ENCODE results near the gene SKI.

SKI gene

DNA sequence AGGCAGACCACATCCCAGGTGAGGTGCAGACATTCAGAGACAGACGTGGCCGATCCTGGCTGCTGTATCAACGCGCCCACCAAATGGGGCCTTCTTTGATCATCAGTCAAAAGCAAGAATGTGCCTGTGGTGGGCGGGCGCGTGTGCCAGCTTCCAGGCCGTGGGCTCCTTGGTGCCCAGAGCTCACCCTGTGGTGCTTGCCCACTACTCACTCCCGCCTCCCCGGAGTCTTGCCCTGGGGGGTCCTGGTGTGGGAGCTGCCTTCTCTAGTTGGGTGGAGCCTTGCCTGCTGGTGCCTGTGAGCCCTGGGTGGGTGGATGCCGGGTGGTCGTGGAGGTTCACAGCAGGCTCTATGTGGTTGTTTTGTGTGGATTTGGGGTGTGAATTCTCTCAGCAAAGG lies 70.6 kb downstream of the SKI start:
- DNase-seq, result no peak

DNA sequence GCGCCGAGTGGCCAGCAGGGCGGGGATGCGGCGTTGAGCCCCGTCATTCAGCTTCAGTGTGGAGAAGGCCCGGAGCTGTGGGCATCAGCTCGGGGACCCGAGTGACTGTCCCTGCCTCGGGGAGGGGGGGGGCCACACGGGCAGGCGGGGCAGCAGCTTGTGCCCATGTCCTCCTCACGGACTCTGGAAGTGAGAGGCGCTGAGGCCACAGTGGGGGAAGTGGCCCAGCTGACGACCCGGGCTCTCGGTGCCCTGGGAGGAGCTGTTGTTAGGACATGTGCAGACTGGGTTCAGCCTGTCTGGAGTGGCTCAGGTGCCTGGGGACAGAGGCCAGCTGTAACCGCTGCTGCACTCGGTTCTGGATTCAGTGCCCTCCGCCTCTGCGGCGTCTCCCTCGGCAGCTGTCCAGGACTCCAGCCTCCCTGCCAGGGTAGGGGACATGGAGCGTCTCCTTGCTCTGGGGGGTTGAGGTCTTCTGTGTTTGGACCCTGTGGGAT lies 71.1 kb downstream of the SKI start:
- DNase-seq, result no peak

DNA sequence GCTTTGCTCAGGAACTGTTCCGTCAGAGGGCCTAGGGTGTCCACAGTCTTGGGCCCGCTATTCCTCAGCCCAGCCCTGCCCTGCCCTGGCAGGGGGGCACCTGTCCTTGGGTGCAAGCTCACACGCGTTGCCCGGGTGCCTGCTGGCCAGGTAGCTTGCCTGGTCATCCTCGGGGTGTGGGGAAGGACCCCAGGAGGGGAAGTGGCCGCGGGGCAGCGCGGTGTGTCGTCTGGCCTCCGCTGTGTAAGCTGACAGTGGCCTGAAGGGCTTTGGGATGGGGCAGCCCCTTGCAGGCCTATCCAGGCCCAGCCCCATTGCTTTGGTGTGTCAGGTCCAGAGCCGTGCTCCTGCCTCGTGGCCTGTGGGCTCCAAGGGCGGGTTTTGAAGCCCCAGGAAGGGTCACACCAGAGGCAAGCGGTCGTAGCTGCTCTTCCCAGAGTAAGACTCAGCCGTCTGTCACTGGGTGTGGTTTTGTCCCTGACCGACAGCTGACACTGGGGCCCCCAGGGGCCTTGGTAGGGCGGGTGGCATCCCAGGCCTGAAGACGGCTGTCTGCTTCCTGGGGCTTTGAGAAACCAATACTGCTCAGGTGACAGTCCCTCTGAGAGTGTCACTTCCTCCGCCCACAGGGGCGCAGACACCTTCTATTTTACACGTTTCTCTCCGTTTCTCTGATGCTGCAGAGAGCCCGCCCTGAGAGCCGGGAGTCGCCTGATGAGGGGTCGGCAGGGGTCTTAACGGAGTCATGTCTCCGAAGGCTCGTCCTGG lies 72.1 kb downstream of the SKI start:
- DNase-seq, result no peak

DNA sequence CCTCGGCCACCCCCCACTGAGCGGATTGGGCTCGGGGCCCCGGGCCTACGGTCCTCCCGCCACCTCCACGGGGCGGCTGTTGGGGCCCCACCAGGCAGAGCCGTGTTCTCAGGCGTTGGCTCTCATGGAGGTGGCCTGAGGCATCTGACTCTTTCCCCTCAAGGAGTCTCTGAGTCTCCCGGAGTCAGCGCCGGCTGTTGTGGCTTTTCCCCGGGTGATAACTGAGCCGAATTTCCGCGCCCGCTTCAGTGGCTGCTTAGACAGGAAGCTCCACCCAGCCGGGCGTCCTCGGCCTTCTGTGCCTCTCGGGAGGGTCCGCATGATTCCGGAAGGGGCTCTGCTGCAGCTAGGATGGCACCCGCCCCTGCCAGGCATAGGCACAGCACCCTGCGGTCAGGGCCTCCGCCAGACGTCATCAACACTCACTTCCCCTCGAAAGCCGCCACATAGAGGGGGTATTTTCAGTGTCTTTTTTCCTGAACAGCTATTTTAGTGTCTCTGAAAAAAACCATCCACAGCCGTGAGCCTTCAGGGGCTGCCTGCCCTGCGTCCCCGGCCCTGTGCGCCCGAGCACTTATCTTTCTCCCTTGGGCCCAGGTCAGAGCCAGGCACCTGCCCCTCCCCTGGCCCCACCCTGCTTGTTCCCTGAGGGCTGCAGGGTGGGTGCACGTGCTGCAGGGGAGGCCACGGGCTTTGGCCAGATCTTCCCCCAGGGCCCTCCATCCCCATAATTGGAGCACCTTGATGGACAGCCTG lies 72.9 kb downstream of the SKI start:
- no peak for DNase-seq

DNA sequence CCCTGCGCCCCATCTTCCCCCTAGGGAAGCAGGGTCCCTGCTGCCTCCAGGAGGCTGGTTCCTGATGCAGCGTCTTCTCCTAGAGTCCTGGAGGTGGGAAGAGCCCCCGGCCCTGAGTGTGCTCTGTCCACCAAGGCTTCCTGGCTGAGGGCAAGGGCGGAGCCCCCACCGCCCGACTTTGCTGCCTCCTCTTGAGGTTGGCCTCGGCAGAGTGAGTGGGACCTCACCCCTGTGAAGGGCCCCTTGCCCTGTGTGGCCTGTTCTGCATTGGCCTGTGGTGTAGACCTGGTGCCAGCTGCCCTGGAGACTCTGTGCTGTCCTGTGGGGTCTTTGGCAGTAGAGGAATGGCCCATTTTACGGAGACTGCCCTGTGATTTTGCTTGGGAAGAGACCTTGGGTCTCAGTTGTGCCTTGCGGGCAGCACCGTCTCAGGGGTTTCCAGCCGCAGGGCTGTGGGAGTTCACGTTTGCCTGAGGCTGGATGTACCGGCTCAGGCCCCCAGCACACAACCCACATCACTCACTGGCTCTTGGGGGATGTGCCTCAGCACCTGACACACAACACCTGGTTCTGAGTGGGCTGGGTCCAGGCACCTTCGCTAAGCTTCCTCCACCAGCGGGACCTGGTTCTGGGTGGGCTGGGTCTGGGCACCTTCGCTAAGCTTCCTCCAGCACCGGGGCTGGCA lies 73.6 kb downstream of the SKI start:
- DNase-seq, result no peak

DNA sequence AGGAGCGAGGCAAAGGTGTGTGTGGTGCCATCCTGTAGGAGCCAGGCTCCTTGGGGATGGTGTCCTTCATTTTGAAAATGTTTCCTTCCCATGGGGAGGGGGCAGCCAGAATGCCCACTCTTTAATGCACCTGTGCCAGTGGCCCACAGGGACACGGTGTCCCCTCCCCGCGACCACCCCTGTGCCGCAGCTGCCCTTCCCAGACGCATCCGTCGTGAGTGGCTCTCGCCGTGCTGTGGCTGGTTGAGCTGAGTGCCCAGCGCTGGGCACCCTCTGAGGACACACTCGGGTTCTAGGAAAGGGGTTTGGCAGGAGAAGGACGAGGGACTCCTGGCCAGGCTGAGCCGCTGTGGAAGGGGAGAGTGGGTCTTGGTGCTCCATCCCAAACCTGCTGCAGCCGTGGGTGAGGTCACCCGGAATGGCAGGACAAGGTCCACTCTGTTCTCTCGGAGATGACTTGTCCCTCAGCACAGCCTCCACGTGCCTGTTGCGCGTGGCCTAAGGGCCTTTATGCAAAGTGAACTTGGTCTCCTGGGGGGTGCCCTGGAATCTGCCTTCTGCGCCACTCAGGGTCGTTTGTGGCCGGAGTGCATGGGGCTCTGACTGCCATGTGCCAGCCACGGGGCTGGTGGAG lies 74.3 kb downstream of the SKI start:
- DNase-seq, result no peak

DNA sequence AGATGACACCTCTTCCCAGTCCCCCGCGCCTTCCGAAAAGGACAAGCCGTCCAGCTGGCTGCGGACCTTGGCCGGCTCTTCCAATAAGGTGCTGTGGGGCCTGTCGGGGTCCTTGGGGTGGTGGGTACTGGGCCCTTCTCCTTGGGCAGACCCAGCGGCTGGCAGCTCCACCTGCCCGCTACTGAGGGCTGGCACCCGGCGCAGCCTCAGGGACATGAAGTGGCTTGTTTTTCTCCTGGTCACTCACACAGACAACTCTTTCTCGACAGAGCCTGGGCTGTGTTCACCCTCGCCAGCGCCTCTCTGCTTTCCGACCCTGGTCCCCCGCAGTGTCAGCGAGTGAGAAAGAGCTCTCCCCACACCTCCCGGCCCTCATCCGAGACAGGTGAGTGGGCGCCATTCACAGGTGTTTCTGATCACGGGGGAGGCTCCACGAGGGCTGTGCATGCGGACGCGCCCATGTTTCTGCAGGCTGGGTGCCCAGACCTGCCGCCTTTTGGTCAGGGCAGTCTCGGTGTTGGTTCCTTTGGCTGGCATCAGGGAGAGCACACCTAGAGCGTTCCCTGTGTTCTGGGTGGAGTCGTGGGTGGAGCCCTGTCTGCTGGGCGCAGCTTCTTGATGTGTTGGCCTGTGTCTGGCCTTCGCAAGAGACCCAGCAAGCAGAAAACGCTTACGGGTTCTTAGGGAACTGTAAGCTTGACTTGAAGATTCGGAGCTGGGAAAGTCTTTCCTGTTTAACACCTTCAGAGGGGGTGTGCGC lies 75.1 kb downstream of the SKI start:
- no peak for DNase-seq

DNA sequence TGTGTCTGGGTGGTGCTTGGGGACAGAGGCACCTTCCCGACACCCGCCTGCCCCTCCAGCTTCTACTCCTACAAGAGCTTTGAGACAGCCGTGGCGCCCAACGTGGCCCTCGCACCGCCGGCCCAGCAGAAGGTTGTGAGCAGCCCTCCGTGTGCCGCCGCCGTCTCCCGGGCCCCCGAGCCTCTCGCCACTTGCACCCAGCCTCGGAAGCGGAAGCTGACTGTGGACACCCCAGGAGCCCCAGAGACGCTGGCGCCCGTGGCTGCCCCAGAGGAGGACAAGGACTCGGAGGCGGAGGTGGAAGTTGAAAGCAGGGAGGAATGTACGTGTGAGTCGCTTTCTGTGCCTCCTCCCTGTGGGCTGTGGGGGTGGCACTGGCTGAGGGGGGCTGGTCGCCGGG lies 75.7 kb downstream of the SKI start:
- DNase-seq, result no peak

DNA sequence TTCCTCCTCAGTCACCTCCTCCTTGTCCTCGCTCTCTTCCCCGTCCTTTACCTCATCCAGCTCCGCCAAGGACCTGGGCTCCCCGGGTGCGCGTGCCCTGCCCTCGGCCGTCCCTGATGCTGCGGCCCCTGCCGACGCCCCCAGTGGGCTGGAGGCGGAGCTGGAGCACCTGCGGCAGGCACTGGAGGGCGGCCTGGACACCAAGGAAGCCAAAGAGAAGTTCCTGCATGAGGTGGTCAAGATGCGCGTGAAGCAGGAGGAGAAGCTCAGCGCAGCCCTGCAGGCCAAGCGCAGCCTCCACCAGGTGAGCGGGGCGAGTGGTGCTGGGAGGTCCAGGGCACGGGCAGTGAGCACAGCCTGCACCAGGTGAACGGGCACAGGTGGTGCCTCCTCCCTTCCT lies 76.2 kb downstream of the SKI start:
- DNase-seq, result no peak

DNA sequence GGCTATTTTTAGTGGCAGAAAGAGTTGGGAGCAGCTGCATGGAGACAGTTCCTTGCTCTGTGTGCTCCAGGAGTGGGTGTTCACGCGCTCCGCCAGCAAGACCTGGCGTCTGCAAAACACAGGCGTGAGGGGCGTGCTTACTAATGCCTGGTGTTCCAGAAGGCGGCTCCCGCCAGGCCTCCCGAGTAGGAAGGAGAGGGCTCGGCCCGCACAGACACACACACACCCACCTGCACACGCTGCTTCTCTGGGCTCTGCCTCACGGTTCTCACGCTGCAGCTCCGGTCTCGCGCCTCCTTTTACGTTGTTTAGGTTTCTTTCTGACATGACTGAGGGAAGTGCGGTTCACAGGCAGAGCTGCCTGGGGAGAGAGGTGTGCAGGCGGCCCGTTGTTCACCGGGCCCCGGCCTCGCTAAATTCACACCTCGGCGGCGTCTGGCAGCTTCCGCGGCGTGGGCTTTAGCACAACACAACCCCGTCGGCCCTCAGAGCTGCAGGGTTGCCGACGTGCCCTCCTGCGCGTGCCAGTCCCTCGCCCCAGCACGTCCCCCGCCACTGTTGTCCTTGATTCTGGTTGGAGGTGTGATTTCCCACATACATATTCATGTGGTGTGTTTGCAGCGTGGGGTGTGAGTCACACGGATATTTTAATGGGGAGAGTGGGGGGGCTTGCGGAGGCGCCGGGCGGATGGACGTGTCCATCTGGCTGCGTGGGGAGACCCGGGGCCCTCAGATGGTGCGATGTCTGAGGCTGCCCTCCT lies 77.0 kb downstream of the SKI start:
- DNase-seq, result no peak

DNA sequence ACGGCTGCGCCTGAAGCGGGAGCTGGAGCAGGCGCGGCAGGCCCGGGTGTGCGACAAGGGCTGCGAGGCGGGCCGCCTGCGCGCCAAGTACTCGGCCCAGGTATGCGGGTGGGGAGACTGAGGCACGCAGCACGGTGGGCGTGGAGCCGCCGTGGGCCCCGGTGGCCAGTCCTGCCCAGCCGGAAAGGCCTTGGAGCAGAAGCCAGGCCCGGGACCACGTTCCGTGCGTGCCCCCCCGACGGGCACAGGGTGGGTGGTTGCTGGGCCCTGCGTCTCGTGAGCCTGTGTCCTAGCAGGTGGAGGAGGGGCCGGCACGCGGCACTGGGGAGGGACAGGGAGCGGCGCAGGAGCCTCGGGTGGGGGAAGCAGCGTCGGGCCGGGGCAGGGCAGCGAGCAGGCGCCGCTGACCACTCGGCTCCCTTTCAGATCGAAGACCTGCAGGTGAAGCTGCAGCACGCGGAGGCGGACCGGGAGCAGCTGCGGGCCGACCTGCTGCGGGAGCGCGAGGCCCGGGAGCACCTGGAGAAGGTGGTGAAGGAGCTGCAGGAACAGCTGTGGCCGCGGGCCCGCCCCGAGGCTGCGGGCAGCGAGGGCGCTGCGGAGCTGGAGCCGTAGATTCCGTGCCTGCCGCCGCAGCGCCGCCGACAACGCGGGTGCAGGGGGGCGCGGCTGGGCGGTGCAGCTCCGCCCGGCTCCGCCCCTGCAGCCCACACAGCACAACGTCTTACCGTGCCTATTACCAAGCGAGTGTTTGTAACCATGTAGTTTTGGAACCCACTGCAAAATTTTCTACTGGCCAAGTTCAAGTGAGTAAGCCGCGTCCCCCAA lies 78.2 kb downstream of the SKI start:
- no peak for DNase-seq

DNA sequence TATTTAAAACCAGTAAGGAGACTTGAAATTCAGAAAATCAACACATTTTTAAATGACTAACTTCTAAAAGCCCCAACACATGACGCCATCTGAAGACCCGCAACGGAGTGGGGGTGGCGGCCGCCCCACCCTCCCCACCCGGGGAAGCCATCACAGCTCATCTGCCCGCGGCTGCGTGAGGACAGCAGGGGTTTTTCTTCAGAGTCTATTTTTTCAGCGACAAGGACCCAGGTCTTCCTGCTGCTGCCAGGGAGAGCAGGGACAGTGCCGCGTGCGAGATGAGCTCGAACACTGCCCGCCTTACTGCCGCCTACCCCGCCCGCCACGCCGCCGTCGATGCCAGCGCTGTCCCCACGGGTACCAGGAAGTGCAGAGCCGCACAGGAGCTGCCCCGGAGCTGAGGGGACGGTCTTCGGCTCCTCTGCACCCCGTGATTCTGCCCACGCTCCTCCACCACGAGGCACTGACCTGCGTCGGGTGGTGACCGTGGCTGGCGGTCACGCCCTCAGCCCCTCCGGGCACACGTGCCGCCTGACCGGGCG lies 79.0 kb downstream of the SKI start:
- no peak for DNase-seq

DNA sequence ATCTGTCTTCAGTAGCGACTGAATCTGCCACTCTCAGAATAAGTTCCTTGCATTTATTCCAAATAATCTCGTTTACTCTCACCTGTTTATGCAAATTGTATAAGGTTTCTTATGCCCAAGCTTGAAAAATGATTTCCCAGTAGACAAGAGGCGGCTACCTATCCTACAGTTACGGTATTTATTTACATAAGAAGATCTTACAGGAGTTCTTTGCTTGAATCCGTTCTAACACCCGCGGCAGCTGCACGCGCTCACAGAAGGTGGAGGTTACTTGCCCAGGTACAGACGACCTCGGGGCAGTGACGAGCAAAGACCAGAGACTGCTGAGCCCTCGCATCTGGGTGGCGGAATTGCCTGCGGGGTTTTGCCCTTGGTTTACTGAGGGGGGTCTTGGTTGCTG lies 79.9 kb downstream of the SKI start:
- no peak for DNase-seq

DNA sequence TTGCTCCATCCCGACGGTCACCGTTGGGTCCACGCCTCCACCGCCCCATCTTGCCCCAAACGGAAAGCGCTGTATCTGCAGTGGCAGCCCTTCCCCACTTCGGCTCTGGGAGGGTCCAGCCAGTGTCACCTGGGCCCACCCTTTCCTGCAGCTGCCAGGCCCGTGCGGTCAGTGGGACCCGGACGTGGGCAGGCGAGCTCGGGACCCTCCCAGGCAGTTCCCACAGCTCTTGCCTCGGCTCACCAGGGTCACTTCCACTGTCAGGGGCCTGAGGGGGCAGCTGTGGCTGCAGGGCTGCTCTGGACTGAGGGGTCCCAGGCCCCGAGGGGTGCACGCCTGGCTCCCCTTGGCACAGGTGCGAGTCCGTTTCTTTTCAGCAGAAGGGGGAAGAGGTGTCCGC lies 80.7 kb downstream of the SKI start:
- DNase-seq, result no peak

DNA sequence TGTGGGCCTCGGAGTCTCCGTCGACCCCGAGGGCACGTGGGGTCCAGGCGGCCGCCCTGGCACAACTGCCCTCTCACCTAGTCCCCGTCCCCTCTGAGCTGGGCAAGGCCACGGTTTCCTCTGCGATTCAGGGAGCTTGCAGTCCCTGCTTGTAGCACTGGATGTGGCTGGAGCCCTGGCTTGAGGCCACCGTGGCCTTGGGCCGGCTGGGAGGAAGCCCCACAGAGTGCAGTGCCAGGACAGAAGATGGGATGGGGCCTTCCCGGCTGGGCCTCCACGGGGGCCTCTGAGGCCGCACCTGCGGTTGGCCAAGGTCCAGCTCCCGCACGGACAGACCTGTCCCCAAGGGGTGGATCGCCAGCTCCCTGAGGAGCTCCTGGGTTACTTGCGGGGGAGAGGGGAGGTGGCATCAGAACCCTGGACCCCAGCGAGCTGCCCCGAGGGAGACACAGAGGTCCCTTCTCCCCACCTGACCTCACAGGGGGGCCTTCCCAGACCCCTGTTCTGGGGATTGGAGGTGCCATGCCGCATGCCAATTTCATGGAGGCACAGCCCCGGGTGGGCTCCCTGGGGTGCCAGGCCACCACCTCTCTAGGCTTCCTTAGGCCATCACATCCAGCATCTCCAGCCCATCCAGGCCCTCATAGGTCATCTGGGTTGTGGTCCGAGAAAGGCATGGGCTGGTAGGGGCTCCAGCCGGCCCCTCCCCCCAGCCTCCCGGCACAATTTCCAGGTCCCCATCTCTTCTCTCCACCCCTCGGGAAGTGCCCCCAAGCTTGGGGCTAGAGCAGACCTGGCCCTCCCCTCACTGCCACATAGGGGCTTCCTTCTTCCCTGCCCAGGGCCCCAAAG lies 82.4 kb downstream of the SKI start:
- no peak for DNase-seq

DNA sequence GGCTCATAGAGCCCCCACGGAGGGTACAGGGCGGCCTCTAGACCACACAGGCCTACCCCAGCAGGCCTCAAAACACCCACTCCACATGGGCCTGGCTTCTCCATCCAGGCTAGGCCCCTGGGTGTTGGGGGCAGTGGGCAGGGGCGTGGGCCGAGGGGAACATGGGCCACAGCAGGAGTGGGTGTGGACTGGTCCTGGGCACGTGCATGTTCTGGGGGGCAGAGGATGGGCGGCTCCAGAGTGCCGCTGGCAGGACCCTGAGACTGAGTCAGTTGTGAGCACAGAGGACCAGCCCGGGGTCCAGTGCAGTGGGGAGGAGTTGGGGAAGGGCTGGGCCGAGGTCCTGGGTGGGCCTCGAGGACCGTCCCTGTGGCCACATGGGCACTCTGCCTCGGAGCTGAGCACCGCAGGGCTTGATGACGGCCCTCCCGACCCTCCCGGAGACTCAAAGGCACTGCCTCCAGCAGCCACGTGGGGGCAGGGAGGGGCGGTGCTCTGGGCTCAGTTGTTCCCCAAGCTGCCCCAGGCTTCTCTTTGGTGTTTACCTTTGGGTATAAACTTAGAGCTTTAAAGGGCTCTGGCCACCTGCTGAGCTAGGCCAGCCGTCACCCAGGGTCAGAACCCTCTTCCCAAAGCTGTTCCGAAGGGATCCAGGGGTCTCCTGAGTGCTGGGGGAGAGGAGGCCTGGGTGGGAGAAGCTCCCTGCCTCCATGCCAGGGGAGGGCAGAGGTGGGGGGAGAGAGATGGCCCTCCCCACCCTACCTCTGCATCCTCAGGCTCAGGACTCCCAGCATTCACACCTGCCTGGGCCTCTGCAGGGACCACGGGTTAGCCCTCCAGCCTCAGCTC lies 83.3 kb downstream of the SKI start:
- peak; percentile 18 to 53 (median 25) for DNase-seq

DNA sequence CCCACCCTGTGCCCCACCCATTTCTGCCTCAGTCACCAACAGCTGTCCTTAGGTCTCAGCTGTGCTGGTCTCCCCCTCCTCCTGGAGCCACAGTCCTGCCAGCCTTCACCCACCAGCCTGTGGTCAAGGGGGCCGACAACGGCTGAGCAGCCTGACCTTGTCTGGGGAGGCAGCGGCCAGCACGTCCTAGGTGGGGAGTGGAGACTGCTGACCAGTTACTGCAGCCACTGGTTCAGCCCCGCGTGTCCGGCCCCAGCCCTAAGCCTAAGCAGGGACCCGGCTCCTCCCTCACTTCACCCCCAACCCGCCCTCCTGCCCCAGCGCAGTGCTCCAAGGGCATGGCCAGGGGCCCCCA lies 84.0 kb downstream of the SKI start:
- no peak for DNase-seq

DNA sequence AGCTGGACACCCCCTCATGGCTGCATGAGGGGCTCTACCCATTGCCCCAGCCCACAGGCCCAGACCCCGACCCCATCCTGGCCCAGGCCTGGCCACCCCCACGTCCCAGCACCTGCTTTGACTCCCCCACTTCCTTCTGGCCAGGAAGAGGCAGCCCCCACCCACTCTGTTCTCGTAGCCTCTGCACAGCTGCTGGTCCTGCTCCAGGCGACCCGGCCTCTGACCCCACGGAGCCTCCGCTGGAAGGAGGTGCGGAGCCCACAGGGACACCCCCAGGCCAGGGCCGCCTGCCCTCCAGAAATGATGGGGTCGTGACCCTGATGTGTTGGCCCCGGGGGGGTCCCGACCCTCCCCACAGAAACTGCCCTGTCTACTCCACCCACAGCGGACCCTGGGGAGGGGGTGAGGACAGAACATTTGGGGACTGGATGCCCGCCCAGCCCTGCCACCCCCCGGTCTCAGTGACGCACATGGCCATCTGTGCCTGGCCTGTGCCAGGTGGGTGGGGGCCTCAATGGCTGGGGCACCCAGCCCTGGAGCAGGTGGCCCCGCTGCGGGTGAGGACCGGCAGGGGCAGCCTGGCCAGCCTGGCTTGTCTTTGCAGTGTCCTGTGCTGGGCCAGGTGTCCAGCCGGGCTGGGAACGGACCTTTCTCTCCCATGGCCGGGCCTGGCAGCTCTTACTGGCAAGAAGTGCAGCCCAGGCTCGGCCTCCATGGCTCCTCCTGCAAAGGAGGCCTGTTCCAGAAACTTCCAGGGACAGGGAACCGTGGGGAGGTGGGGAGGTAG lies 84.6 kb downstream of the SKI start:
- no peak for DNase-seq

Measured in NCI-H1417 (cell line).